HepG2 (cell line): Measurements from ENCODE around the gene SGMS1.

Source experiments
- CHD4 ChIP-seq: fragments of 200-600 bp; sonication (generic); IDR thresholded peaks from 2 replicates; pipeline ENCODE4 v1.7.0; 2017; ENCODE audit warnings: mild to moderate bottlenecking, low read length, borderline replicate concordance
- DPF2 ChIP-seq: sonication (generic); formaldehyde crosslinking; IDR thresholded peaks from 2 replicates; pipeline ENCODE4 v1.4.0; 2020; ENCODE audit warnings: mild to moderate bottlenecking, low read depth, missing genetic modification reagents, borderline replicate concordance
- ERF ChIP-seq: IDR thresholded peaks from 2 replicates; pipeline ENCODE4 v1.6.1; 2018; ENCODE audit warnings: missing biosample characterization, missing genetic modification reagents
- EZH2 ChIP-seq: conservative IDR thresholded peaks from 2 replicates; pipeline ENCODE4 v1.6.1; 2012; ENCODE audit warnings: mild to moderate bottlenecking, low read depth, low read length, moderate library complexity
- HDAC2 ChIP-seq: sonication (generic); formaldehyde crosslinking; IDR thresholded peaks from 2 replicates; pipeline ENCODE4 v1.4.0; 2020; ENCODE audit warnings: missing genetic modification reagents
- HNRNPLL ChIP-seq: fragments of 200-400 bp; formaldehyde crosslinking; IDR thresholded peaks from 2 replicates; pipeline ENCODE4 v1.6.1; 2017; ENCODE audit warnings: mild to moderate bottlenecking, low read depth, low read length; ENCODE audit not compliant: poor library complexity, severe bottlenecking
- HOXA7 ChIP-seq: sonication (generic); formaldehyde crosslinking; IDR thresholded peaks from 2 replicates; pipeline ENCODE4 v1.8.1; 2022; ENCODE audit warnings: mild to moderate bottlenecking, missing genetic modification reagents, moderate library complexity
- IKZF4 ChIP-seq: sonication (generic); formaldehyde crosslinking; IDR thresholded peaks from 2 replicates; pipeline ENCODE4 v1.5.1; 2020; ENCODE audit warnings: borderline replicate concordance, mild to moderate bottlenecking, low read depth, missing genetic modification reagents; ENCODE audit errors: not compliant biosample characterization
- PHF8 ChIP-seq: sonication (generic); formaldehyde crosslinking; IDR thresholded peaks from 2 replicates; pipeline ENCODE4 v1.5.0; 2020; ENCODE audit warnings: missing genetic modification reagents
- RCOR2 ChIP-seq: IDR thresholded peaks from 2 replicates; pipeline ENCODE4 v1.6.1; 2016; ENCODE audit warnings: missing biosample characterization, missing genetic modification reagents
- SOX5 ChIP-seq: IDR thresholded peaks from 2 replicates; pipeline ENCODE4 v1.6.1; 2016; ENCODE audit warnings: borderline replicate concordance
- TF ChIP-seq, protein P1 (sequence below): sonication (generic); formaldehyde crosslinking; IDR thresholded peaks from 2 replicates; pipeline ENCODE4 v1.5.0; 2020; ENCODE audit warnings: mild to moderate bottlenecking, missing genetic modification reagents, moderate library complexity
- TF ChIP-seq, protein P2 (sequence below): sonication (generic); formaldehyde crosslinking; IDR thresholded peaks from 2 replicates; pipeline ENCODE4 v1.8.1; 2022; ENCODE audit warnings: low read depth, mild to moderate bottlenecking, missing genetic modification reagents
- TF ChIP-seq, protein P3 (sequence below): sonication (generic); formaldehyde crosslinking; IDR thresholded peaks from 2 replicates; pipeline ENCODE4 v1.5.0; 2020; ENCODE audit warnings: missing genetic modification reagents

DNA sequence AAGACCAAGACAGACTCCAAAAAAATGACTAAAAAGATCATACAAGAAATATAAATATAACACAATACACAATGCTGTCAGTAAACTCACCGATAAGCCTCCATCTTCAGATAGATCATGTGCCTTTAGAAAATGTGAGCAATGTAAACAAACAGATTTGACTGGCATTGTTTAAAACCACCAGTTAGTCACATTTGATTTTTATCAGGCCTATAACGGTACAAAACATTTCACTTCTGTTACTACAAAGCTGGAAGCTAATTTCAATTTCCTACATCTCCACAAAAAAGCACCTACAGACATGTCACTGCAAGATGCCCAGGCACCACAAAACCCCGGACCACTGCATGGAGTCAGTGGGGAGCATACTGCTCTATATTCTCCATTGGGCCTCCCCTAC lies 18.9 kb downstream of the SGMS1 start:
- TF ChIP-seq, protein P1, sequence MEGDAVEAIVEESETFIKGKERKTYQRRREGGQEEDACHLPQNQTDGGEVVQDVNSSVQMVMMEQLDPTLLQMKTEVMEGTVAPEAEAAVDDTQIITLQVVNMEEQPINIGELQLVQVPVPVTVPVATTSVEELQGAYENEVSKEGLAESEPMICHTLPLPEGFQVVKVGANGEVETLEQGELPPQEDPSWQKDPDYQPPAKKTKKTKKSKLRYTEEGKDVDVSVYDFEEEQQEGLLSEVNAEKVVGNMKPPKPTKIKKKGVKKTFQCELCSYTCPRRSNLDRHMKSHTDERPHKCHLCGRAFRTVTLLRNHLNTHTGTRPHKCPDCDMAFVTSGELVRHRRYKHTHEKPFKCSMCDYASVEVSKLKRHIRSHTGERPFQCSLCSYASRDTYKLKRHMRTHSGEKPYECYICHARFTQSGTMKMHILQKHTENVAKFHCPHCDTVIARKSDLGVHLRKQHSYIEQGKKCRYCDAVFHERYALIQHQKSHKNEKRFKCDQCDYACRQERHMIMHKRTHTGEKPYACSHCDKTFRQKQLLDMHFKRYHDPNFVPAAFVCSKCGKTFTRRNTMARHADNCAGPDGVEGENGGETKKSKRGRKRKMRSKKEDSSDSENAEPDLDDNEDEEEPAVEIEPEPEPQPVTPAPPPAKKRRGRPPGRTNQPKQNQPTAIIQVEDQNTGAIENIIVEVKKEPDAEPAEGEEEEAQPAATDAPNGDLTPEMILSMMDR, result no peak
- TF ChIP-seq, protein P2, sequence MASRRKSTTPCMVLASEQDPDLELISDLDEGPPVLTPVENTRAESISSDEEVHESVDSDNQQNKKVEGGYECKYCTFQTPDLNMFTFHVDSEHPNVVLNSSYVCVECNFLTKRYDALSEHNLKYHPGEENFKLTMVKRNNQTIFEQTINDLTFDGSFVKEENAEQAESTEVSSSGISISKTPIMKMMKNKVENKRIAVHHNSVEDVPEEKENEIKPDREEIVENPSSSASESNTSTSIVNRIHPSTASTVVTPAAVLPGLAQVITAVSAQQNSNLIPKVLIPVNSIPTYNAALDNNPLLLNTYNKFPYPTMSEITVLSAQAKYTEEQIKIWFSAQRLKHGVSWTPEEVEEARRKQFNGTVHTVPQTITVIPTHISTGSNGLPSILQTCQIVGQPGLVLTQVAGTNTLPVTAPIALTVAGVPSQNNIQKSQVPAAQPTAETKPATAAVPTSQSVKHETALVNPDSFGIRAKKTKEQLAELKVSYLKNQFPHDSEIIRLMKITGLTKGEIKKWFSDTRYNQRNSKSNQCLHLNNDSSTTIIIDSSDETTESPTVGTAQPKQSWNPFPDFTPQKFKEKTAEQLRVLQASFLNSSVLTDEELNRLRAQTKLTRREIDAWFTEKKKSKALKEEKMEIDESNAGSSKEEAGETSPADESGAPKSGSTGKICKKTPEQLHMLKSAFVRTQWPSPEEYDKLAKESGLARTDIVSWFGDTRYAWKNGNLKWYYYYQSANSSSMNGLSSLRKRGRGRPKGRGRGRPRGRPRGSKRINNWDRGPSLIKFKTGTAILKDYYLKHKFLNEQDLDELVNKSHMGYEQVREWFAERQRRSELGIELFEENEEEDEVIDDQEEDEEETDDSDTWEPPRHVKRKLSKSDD, result no peak
- no peak for TF ChIP-seq DPF2 (CRISPR knock-in tag)
- no peak for TF ChIP-seq HNRNPLL
- TF ChIP-seq HOXA7 (CRISPR knock-in tag), result no peak
- TF ChIP-seq, protein P3, sequence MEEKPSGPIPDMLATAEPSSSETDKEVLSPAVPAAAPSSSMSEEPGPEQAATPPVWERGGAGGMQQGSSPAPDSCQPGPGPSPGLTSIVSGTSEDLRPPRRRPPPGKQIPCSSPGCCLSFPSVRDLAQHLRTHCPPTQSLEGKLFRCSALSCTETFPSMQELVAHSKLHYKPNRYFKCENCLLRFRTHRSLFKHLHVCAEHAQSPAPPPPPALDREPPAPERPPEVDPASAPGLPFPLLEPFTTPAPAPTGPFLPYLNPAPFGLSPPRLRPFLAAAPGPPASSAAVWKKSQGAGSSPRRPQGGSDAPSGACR (CRISPR knock-in tag), result no peak
- TF ChIP-seq ERF (CRISPR knock-in tag), result no peak
- TF ChIP-seq RCOR2 (CRISPR knock-in tag), result no peak
- TF ChIP-seq PHF8, result no peak
- TF ChIP-seq IKZF4, result no peak
- TF ChIP-seq CHD4, result no peak
- no peak for TF ChIP-seq EZH2
- no peak for TF ChIP-seq HDAC2
- TF ChIP-seq SOX5 (CRISPR knock-in tag), result no peak
